Mucosa of stomach (tissue), 1 donor: ENCODE measurements around the gene CARS1.

ENCODE experiments used
- H3K27me3 ChIP-seq: one replicate; pipeline ENCODE4 v1.7.0; 2013; ENCODE audit warnings: mild to moderate bottlenecking, low read length; ENCODE audit not compliant: control insufficient read depth, insufficient read depth
- H3K36me3 ChIP-seq: one replicate; pipeline ENCODE4 v1.7.0; 2013; ENCODE audit warnings: low read length; ENCODE audit not compliant: control insufficient read depth, insufficient read depth
- H3K4me1 ChIP-seq: one replicate; pipeline ENCODE4 v1.7.0; 2013; ENCODE audit warnings: mild to moderate bottlenecking, low read length; ENCODE audit not compliant: control insufficient read depth, insufficient read depth
- H3K4me3 ChIP-seq: one replicate; pipeline ENCODE4 v1.7.0; 2013; ENCODE audit warnings: low read length
- H3K9ac ChIP-seq: one replicate; pipeline ENCODE4 v1.7.0; 2013; ENCODE audit warnings: mild to moderate bottlenecking, low read length, moderate library complexity
- H3K9me3 ChIP-seq: one replicate; pipeline ENCODE4 v1.7.0; 2013; ENCODE audit warnings: mild to moderate bottlenecking, low read length, moderate library complexity; ENCODE audit not compliant: control insufficient read depth
- donor health status: Pancreatic carcinoma.

The CARS1 gene

GRCh38 chr11:3094223-3094824 is 37.1 kb upstream of the CARS1 start:
- Histone ChIP-seq H3K36me3 (no peaks in the 10 kb centered on the region), H3K9ac (no peak overlapping the region), H3K4me3 (no peak overlapping the region), H3K4me1 (peaks cover 4% of the 10 kb centered on the region), H3K27me3 (no peaks in the 10 kb centered on the region), H3K9me3 (no peaks in the 10 kb centered on the region)

- H3K4me1 ChIP-seq: peaks cover 4% of the 10 kb centered on the region
- no peak overlapping the region for H3K9ac ChIP-seq
- H3K9me3 ChIP-seq: no peaks in the 10 kb centered on the region
- H3K27me3 ChIP-seq: no peaks in the 10 kb centered on the region
- H3K4me3 ChIP-seq: no peak overlapping the region
- H3K36me3 ChIP-seq: no peaks in the 10 kb centered on the region
Measured at GRCh38 chr11:3093281-3094191, 36.3 kb upstream of the CARS1 start.

GRCh38 chr11:3092603-3093141 is 35.4 kb upstream of the CARS1 start:
- Histone ChIP-seq H3K9me3 (no peaks in the 10 kb centered on the region), H3K9ac (no peak overlapping the region), H3K36me3 (no peaks in the 10 kb centered on the region), H3K4me3 (no peak overlapping the region), H3K27me3 (no peaks in the 10 kb centered on the region), H3K4me1 (peaks cover 4% of the 10 kb centered on the region)

GRCh38 chr11:3091846-3092602 is 34.8 kb upstream of the CARS1 start:
- peaks cover 4% of the 10 kb centered on the region for H3K4me1 ChIP-seq
- no peaks in the 10 kb centered on the region for H3K36me3 ChIP-seq
- no peaks in the 10 kb centered on the region for H3K27me3 ChIP-seq
- H3K4me3 ChIP-seq: no peak overlapping the region
- no peaks in the 10 kb centered on the region for H3K9me3 ChIP-seq
- H3K9ac ChIP-seq: no peak overlapping the region

GRCh38 chr11:3091081-3091845 is 34.0 kb upstream of the CARS1 start:
- H3K4me3 ChIP-seq: no peak overlapping the region
- H3K9ac ChIP-seq: no peak overlapping the region
- no peaks in the 10 kb centered on the region for H3K9me3 ChIP-seq
- peaks cover 4% of the 10 kb centered on the region for H3K4me1 ChIP-seq
- no peaks in the 10 kb centered on the region for H3K27me3 ChIP-seq
- H3K36me3 ChIP-seq: no peaks in the 10 kb centered on the region

- H3K9ac ChIP-seq: no peak overlapping the region
- H3K9me3 ChIP-seq: no peaks in the 10 kb centered on the region
- no peaks in the 10 kb centered on the region for H3K36me3 ChIP-seq
- H3K4me3 ChIP-seq: no peak overlapping the region
- no peaks in the 10 kb centered on the region for H3K27me3 ChIP-seq
- peaks cover 4% of the 10 kb centered on the region for H3K4me1 ChIP-seq
Measured at GRCh38 chr11:3090096-3090901, 33.1 kb upstream of the CARS1 start.

- no peaks in the 10 kb centered on the region for H3K36me3 ChIP-seq
- H3K9me3 ChIP-seq: no peaks in the 10 kb centered on the region
- H3K4me3 ChIP-seq: no peak overlapping the region
- no peaks in the 10 kb centered on the region for H3K27me3 ChIP-seq
- H3K4me1 ChIP-seq: peaks cover 4% of the 10 kb centered on the region
- H3K9ac ChIP-seq: no peak overlapping the region
Measured at GRCh38 chr11:3089236-3090061, 32.2 kb upstream of the CARS1 start.

- peaks cover 4% of the 10 kb centered on the region for H3K4me1 ChIP-seq
- H3K9ac ChIP-seq: no peak overlapping the region
- no peaks in the 10 kb centered on the region for H3K27me3 ChIP-seq
- no peaks in the 10 kb centered on the region for H3K36me3 ChIP-seq
- no peaks in the 10 kb centered on the region for H3K9me3 ChIP-seq
- no peak overlapping the region for H3K4me3 ChIP-seq
Measured at GRCh38 chr11:3088806-3089205, 31.6 kb upstream of the CARS1 start.

- Histone ChIP-seq H3K9me3 (no peaks in the 10 kb centered on the region), H3K9ac (no peak overlapping the region), H3K27me3 (no peaks in the 10 kb centered on the region), H3K36me3 (no peaks in the 10 kb centered on the region), H3K4me1 (peaks cover 4% of the 10 kb centered on the region), H3K4me3 (no peak overlapping the region)
Measured at GRCh38 chr11:3087821-3088800, 30.9 kb upstream of the CARS1 start.
